GM19455 (cell line): ENCODE measurements around the gene TMEM179.

Source experiments
- ATAC-seq: cut with Tn5 transposase; IDR thresholded peaks from one replicate; pipeline ENCODE4 v1.9.1; 2021; ENCODE audit not compliant: unreplicated experiment

The TMEM179 gene

DNA sequence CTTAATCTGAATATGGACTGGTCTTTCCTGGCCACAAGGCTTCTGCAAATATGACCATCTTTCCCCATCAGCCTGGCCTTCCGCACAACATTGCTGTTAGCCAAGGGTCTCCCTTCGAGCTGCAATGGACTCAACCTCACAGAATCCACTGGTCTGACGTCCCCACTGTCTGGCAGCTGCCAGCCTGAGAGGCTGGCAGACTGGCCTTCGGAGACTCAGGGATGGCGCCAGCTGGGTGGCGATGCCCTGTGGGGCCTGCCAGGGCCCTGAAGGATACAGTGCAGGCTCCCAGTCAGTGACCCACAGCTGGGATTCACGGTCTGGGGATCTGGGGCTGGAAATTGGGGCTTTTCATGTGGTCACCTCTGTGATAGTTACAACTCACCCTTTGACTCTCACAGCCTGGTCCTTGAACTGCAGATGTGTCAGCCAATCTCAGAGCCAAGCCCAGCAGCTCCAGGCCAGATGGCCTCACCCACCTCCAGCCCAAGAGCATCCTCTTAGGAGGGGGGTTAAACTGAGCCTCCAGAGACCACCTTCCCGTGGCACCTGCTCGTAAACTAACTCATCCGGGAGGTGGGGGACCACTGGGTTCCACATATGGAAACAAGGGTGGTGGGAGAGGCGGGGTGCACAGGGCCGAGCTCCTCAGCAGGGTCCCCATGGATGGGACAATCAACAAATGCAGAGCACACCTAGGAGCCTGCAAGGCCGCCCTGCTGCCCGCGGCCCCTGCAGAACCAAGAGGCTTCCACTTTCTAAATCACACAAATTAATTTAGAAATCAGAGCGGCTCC lies 46.1 kb downstream of the TMEM179 start:
- ATAC-seq = no peak

DNA sequence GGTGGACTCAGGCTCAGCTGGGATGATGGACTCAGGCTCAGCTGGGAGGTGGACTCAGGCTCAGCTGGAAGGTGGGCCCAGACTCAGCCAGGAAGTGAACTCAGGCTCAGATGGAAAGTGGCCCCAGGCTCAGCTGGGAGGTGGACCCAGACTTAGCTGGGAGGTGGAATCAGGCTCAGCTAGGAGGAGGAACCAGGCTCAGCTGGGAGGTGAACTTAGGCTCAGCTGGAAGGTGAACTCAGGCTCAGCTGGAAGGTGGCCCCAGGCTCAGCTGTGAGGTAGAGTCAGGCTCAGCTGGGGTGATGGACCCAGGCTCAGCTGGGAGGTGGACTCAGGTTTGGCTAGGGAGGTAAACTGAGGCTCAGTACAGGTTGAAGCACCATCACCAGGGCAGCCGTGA lies 46.8 kb downstream of the TMEM179 start:
- no peak for ATAC-seq

DNA sequence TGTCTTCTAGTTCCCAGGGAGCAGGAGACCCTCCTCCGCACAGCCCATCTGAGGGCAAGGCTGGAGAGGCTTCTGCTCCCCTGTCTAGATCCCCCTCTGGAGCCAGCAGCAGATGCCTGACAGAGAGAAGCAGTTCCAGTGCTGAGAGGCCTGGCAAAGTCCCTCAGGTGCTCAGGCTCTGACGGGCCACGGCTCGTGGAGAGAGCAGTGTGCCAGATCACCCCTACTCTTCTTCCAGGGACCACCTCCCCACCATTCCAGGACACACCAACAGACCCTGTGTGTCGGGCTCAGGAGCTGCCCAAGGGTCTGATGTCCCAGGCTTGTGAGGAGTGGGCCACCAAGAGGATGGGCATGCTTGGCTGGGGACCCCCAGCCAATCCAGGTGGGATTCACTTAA lies 47.5 kb downstream of the TMEM179 start:
- ATAC-seq = no peak

DNA sequence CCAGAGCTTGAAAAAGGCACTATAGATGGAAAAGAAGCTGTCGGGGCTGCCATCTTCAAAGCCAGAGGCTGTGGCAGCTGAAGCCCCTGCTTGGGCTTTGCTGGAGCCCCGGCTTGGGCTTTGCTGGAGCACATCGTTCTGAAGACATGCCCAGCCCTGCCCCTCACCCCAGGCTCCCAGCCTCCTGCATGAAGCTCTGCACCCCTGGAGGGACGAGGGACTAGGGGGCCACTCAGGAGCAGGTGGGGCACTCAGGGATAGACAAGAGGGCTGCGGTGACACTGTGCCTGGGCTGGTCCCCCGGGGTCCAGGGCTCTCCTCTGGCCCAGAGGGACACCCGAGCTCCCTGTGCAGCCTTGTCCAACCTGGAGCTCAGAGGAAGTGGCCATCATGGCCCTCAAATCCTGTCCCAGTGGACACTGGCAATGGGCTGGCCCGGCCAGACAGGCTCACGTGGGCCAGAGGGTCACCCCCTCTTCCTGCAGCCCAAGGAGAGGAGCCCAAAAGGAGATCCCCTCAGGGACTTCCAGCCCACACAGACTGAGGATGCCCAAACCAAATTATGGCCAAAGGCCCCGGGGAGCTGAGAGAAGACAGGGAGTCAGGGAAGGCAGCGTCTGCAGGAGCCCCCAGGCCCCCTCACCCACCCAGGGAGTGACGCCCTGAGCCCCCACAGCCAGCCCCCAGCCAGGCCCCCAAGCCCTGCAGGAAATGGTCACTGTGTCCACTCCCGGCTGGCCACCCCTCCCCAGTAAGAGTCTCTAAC lies 48.1 kb downstream of the TMEM179 start:
- ATAC-seq = no peak

DNA sequence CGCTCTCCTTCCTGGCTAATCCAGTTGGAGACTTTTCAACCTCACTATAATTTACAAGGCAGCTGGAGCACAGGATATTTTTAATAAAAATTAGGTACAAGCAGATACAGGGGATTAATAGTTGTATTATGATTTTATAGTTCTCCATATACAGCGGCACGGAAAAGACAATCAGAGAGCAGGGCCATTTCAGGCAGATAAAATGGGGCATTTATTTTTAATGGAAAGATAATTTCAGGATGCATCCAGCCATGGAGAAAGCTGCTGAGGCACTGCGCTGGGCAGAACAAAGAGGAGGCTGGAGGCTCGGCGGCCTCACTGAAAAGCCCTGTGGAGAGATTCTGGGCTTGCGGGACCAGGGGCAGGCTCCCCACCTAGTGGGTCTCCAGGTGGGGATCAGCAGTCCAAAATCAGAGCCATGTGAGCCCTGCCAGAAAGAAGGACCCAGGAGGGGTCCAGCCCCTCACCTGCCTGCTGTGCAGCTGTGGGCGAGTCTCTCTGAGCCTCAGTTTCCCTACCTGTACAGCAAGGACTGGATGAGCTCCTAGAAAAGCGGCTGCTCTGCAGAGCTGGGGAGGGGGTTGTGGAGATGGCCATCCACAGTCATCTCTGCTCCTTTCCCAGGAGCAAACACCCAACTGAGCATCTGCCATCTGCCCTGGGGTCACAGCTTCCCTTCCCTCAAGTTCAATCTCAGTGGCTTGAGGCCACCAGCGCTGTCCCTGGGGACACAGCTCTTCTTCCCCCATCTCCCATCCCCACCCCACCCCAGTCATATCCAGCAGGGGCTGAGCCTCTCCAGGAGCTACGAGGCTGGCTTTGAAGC lies 48.9 kb downstream of the TMEM179 start:
- no peak for ATAC-seq

DNA sequence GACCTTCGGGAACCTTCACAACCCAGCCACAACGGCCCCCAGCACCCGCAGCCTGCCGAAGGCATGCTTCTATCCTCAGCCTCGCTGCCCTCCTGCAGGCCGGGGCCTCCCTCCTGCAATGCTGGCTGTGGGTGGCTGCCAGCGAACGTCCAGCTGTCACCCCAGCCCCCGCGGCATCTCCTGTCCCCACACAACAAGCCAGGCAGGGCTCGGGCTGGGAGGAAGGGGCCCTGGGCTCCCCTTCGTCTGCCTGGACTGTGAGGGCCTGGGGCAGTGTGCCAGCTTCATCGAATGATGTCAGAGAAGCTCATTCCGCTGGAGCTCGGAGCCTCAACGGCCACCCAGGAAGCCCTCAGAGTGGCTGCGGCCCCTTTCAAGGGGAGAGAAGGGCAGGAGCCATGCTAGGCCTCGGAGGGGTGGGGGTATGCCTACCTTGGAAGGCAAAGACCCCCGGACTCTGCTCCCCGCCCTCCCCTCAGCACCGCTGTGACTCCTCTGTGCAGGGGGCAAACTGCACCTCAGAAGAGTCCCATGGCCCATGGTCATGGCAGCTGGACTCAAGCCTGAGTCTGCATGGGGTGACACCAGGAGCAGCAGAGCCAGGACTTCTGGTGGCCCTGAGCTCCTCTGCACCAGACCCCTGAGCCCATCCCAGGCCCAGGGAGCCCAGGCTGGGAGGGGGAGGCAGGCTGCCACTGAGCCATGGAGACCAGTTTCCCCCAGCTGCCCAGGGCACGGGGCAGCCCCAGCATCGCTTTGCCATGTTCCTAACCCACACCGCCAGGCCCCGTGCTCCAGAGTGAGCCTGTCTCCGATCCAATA lies 49.8 kb downstream of the TMEM179 start:
- no peak for ATAC-seq

DNA sequence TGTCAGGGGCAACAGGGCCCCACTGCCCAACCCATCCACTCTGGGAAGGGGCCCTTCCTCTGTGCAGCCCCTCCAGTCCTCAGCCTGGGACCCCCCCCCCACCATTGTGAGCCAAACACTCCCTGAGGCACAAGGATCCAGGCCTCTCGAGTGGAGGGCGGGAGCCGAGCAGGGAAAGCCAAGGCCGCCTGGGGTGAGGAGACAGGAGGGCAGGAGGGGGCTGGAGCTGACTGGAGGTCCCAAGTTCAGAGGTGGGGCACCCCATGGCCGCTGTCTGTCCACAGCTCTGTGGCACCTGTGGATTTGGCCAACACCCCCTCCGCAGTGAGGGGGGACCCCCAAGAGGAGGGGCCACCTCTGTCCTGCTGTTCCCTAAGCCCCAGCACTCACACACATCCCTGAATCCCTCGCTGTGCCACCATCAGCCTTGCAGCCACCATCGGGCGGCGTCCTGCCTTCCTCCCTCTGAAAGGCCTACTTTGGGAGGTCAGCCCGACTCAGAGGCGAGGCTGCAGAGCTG lies 50.4 kb downstream of the TMEM179 start:
- ATAC-seq = no peak

DNA sequence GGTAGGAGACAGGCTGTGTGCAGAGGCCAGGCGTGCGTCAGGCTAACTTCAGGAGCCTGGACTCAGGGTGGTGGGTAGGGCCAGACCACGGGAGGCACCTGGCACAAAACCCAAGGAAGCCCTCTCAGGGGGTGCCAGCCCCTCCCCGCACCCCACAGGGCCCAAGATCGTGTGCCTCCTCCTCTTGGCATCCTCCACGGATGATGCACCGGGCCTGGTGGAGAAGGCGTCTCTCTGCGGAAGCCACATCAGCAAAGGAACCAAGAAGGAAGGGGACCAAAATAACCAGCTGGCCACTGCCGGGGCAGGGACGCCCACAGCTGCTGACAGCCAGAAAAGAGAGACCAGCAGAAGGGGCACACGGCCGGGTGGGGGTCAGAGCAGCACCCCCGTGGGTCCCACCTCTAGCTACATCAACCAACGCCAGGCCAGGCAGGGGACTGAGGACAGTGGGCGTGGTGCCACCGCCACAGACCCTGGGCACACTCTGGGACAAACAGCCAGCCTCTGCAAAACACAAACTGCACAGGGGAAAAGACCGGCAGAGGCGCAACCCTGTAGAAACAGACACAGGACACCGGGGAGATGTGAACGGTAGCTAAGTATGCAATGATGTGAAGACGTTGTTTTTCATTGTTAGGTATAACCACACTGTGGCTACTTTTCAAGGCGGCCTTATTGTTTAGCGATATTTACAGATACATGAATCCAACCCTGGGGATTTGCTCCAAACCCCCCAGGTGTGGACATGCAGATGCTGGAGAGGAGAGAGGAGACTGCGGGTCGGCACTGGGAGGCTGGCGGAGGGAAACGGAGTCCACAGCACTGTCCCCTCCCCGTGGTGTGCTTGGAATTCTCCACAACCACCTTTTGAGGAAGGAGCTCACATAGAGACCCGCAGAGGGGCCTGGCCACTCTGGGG lies 51.1 kb downstream of the TMEM179 start:
- ATAC-seq = no peak

DNA sequence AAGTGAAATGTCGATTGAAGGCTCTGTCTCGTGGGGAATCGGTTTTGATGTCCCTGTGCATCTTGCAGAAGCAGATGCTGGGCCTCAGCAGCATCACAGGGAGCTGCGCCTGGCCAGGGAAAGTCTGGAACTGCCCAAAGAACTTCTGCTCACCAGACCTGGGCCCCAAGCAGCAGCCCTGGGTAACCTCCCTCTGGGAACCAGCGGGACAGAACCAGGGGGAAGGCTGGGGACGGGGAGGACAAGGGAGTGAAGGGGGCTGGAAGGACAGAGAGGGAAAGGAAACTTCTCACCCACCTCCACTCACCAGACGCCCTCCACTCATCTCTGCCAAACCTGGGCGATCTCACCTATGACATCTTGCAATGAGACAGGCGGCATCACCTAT lies 51.8 kb downstream of the TMEM179 start:
- ATAC-seq = no peak

DNA sequence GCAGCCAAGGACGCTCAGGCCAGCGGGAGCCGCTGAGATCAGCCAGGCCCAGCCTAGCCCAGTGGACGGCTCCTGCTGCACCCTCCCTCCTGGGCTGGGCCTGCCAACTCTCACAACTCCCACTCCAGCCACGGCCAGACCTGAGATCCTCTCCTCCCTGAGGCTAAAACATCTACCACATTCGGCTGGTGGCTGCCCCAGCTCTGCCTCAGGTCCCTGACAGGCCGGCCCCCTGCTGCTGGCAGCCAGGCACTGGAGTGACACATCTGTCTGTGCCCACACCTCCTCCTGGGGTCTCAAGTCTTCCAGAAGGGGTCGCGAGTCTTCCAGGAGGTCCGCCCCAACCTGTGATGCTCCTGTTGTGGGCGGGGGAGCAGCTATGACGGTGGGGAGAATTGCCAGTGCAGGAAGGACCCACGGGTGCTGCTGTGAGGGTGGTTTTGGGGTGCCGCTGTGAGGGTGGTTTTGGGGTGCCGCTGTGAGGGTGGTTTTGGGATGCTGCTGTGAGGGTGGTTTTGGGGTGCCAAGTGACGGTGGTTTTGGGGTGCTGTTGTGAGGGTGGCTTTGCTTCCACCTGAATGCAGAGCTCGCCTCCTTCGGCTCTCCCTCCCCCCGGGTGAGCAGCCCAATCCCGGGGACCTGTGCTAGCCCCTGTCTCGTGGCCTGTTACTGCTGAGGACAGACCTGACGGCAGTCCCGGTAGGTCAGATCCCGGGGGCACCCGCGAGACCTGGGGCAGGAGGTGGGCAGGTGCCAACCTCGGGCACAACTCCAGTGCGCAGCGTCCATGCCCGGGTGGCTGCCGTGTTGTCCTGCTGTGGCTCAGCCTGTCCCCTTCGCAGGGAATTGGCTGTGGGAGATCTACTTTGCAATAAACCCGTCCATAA lies 52.5 kb downstream of the TMEM179 start:
- ATAC-seq = no peak

DNA sequence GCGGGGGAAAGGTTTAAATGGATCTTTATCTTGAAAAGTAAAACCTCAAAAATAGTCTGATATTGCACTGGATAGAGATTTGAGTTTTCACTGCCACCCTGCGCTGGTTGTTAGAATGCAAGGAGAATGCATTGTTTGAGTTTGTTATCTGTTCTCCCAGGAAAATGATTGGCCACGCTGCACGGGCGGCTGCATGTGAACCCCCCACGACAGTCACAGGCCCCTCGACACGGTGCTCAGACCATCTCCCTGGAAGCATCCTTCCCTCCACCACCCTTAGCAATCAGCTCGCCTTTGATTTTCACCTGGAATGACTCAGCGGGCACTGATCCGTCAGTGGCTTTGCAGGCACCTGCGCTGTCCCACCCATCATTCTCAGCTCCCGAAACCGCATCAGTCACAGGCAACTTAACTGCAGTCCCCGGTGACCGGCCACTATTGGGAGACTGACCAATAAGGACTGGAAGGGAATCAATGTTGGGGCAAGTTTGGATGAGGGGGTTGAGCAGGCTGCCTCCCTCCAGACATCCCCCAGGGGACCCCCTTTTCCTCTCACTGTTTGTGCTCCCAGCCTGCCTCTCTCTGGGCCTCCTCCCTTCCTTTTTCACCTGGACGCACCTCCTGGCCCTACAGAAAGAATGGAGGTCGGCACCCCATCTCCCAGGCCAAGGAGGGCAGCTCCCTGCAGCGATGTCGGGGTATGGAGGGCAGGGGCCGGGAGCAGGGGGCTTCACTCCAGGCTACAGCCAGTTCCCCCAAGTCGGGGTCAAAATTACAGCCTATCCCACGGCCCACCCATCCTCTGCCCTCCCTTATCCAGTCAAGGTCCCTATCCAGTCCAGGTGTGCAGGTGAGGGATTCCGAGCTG lies 53.5 kb downstream of the TMEM179 start:
- ATAC-seq = no peak

DNA sequence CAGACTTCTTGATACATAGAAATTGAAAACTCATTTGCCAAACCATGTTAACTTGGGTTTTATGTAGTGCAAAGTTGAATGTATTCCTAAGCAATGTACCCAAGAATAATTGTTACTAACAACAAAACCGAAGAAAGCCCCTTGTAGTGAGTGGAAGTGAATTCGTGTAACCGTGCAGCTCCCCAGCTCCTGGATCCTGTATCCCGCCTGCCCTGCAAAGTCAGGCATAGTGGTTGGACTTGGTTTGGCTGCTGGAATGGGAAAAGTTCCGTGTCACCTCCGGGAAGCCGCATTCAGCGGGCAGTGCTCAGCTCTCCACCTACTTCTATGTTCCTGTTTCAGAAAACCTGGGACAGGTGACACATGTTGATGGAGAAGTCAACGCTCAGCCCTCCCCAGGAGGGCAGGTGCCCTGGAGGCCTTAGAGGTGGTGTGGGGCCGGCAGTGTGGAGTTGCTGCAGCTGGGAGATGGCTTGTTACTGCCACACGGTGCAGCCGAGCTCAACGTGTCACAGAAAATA lies 54.2 kb downstream of the TMEM179 start:
- no peak for ATAC-seq

DNA sequence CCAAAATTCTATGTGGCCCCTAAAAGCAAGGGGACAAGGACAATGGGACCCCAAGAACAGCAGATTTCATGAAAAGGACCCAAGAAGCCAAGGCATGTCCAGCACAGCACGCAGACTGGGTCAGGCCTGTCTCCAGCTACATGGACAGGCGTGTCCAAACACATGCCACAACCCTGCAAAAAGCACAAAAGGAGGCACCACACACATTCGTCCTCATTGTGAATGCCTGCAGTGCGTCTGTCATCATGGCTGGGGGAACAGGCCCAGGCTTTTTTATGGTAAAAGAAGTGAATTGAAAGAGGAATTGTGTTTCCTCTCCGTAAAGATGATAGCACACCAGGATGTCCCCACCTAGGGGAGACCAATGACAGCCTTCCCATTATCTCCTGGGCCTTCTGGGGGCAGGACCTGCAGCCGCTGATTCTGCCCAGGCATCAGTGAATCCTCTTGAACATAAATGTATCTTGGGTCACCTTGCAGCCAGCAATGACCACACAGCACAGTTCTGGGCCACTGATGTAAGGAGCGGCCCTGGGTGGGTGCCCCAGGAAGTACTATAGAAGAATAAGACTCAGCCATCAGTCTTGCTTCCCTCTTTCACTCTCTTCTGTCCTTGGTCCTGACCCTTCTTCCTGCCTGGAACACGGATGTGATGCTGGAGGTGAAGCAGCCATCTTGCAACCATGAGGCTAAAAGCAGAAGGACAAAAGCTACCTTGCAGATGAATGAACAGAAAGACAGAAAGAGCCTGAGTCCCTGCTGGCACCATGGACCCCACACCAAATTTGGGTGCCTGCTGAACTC lies 54.8 kb downstream of the TMEM179 start:
- no peak for ATAC-seq

DNA sequence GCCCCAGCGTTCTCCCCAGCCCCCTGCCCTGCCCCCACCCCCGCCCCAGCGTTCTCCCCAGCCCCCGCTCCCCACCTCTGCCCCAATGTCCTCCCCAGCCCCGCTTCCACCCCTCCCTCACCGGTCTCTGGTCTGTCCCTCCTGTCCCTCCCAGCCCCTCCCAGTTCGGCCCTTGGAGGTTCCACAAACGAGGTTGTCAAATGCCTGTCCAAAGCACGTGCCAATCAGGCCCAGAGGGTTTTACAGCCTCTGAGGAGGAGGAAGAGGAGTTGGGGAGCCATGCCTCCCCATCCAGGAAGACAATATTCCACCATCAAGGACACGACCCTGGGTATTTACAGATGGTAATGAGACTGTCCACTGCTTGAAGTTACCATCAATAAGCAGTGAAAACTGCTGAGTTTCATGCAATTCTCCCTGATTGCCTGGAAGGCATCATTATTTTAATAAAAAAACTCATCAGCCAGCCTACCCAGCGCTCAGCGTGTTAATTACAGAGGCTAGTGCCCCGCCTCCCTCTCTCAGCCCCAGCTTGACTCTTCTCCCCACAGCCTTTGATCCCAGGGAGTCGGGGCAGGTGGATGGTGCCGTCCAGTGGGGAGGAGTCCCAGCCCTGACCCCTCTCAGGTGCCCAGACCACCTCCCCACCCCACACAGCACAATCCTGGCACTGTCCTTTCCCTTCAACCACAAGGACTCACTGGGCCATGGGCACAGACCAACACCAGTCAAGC lies 55.6 kb downstream of the TMEM179 start:
- no peak for ATAC-seq

DNA sequence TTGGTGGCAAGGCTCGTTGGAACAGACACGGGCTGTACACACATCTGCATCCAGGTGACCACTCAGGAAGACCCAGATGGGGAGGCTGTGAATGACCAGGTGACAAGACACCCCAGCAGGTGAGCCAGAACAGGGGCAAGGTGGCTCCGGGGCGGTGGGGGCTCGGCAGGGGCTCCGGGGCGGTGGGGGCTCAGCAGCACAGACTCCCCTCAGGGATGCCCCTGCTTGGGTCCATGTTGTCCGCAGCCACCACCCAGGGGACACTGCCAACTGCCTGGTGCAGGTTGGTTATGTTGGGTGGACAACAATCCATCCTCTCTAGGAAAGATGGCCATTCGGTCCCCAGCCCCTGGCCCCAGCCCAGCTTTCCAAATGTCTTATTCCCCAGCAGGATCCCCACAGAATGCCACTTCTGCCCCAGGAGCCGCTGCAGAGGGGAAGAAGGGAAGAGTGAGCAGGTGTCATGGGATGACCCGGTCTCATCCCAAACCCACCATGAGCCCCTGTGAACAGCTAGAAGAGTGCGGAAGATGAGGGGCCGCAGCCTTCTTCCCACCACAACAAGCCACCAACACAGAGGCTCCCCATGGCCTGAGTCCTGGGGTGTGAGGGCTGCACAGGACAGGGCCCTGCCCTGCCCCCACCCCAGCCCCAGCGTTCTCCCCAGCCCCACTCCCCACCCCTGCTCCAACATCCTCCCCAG lies 56.4 kb downstream of the TMEM179 start:
- ATAC-seq = no peak
